Stimulated activated CD8-positive, alpha-beta memory T cell treated with anti-CD3 and anti-CD28 coated beads, Interleukin-2, amount 100 ng/mL, for 48 hours (primary cell): ENCODE results near the gene KRTAP10-5.
"Not testable (repeated sequence)": the region's sequence is repeated elsewhere in the genome, so short reads cannot be mapped to it uniquely, and the experiment has no call there.

Experiments used
- DNase-seq, 2 donors: peaks; one replicate each; pipeline ENCODE4 v3.0.0-alpha.2; 2020; ENCODE audit warnings: low read depth in 2 of 2

KRTAP10-5 gene

DNA sequence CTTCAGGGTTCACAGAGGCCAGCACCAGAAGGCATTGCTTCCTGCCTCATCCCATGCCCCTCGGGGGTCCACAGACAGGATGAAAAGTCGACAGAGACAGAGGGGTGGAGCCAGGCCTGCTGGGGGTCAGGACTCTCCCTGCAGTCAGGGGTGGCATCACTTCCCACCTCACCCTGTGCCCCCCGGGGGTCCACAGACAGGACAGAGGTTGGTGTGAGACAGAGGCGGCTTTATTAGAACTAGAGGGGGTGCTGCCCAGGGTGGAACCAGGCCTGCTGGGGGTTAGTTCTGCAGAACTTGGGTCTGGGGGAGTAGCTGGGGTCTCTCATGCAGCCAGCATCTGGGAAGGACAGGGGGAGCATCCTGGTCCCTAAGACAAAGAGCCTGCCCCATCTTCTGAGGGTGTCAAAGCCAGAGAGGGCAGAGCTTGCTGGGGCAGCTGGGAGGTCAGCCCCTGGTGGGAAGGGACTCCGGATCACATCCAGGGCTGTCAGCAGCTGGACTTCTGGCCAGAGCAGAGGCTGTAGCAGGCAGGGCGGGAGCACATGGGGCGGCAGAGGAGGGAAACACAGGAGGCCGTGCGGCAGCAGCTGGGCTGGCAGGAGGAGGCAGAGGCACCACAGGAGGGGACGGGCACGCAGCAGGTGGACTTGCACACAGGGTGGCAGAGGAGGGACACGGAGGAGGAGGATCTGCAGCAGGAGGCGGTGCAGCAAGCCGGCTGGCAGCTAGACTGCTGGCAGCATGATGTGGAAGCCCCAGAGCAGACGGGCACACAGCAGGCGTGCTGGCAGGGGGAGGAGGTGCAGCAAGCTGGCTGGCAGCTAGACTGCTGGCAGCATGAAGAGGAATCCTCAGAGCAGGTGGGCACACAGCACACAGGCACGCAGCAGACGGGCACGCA lies 10.7 kb upstream of the KRTAP10-5 start:
- DNase-seq: not testable (repeated sequence)

DNA sequence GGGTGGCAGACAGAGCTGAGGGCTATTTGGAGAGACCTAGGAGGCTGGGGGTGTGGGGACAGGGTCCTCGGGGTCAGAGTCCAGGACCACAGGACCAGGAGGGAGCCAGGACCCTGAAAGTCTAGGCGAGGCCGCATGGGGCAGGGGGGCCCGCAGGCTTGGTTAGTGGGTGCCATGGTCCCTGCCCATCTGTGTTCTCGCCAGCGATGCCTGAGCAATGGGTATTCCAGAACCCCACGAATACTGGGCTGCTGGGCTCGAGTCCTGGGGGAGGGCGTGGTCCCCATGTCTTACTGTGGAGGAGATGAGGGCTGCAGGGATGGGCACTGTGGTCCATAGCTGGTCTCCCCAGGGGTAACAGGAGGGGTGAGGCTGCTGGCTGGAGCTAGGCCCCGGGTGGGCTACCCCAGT lies 9.9 kb upstream of the KRTAP10-5 start:
- DNase-seq: no peak

DNA sequence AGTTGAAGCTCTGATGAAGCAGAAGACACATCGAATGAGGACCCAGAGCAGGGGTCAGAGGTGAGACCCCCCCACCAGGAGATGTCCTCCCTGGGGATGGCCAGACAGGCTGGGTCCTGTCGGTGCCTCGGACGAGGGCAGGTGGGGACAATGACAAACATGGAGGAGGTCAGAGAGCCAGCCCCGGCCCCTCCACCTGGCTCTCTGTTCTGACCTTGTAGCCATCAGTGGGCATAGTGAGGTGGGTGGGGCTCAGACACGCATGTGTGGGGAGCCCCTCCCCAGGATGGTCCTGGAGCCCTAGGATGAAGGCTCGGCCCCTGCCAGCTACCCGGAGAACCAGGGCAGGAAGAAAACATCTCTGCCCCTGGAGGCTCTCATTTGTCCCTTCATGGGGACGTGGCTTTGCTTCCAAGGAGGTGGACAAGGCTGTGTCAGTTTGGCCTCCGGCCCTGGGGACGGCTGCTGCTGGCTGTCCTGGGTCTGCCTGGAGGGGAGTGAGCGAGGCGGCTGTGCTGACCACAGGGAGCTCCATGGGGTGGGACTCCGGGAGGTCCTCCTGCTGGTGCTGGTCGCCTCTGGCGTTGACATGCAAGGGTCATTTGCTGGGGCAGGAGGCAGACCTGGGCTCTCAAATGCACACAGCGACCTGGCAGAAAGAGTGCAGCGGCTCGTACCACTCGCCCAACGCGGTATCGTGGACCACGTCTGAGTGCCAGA lies 9.3 kb upstream of the KRTAP10-5 start:
- no peak for DNase-seq

DNA sequence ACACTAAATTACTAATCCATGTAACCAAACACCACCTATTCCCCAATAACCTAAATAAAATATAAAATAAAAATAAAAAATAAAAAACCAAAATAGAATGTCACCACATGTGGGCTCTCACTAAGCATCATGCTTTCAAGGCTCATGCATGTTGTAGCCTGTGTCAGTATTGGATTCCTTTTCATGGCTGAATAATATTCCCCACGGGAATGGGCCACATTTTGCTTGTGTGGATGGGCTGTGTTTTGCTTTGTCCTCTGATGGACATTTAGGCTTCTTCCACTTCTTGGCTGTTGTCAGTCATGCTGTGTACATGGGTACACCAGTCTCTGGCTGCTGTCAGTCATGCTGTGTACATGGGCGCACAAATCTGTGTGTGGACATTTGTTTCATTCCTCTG lies 8.7 kb upstream of the KRTAP10-5 start:
- no peak for DNase-seq

DNA sequence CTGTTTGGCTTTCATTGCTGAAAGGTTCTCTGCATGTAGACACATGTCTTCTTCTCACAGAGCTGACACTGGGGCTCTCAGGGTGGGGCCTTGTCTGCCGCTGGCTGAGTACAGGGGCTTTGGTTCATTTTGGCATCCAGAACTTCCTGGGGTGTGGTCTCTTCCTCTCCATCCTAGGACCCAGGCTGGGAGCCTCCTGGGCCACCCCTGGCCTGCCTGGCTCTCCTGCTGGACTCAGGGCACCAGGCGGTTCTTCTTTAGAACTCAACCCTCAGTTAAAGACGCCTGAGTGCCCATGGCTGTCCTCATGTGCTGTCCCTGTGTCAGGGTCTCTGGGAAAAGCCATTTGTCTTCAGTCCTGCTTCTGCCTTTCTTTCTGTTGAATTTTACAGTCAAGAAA lies 5.5 kb upstream of the KRTAP10-5 start:
- no peak for DNase-seq

DNA sequence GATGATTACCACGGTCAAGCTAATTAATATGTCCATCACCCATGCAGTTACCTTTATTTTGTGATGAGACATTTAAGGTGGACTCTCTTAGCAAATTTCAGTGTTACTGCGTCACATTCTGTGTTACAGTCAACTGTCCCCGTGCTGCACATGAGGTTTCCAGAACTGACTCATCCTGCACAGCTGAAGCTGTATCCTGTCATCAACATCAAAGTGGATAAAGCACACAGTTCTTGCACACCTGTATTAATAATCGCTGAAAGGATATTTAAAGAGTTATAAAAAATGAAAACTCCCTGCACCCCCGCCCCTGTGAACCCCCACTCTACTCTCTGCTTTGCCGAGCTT lies 3.4 kb upstream of the KRTAP10-5 start:
- DNase-seq: no peak

DNA sequence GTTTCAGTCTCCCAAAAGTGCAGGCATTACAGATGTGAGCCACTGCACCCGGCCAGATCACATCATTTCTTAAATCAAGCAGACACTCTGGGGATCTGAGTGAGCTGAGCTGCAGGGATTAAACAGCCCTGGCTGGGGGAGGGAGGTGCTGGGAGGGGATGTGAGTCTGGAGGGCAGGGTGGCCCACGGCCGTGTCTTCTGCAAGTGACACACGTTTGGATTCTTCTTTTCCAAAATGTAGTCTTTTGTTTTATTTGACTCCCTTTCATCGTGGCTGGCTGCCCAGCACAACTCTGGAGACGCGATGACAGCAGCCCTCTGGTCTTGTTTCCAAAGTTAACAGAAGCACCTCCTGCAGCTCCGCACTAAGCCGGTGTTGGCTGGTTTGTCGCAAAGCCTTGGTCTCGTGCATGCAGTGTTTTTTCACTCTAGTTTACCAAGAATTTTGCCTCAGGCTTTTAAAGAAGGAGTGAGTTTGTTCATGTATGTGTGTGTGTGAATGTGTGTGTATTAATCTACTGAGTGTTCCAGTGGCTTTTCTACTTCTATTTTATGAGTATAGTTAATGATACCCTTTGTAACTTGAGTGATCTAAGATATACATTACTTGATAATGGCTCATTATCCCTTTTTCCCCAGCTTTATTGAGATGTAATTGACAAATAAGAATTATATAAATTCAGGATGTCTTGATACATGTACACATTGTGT lies 2.8 kb upstream of the KRTAP10-5 start:
- no peak for DNase-seq

DNA sequence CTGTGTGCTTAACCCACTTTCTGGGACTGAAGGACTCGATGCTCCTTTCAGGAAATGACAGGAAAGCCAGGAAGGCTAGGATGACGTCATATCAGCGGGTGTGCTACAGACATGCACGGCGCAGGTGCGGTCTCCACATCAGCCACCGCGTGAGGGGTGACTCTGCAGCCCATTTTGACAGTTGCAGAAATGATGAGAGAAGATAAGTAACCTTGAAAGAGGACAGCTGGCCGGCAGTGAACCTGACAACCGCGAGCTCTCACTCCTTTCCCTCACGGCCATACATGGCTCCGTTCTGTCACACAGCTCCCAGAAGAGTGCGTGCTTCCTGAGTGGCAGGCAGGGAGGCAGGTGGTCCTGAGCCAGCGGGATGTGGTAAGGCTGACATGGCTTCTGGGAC lies 1.7 kb upstream of the KRTAP10-5 start:
- DNase-seq: no peak

DNA sequence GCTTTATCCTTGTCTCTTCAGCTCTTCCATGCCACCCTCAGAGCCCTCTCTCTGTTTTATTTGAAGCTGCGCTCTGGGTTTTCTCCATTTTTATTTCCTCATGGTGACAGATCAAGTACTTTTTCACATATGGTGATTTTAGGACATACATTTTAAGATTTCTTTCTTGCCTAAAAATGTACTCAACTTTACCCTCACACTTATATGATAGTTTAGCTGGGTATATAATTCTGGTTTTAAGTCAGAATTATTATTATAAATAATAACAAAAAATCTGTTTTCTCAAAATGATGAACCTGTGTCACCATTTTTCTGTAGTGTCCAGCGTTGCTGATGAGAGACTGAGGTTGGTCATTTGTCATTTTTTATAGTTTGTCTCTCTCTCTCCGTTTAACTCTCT lies 754 bp upstream of the KRTAP10-5 start:
- DNase-seq: no peak

DNA sequence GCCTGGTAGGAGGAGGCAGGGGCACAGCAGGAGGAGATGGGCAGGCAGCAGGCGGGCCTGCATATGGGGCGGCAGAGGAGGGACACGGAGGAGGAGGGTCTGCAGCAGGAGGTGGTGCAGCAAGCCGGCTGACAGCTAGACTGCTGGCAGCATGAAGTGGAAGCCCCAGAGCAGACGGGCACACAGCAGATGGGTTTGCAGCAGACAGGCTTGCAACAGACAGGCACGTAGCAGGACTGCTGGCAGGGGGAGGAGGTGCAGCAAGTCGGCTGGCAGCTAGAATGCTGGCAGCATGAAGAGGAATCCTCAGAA lies 615 bp downstream of the KRTAP10-5 start:
- no peak for DNase-seq

DNA sequence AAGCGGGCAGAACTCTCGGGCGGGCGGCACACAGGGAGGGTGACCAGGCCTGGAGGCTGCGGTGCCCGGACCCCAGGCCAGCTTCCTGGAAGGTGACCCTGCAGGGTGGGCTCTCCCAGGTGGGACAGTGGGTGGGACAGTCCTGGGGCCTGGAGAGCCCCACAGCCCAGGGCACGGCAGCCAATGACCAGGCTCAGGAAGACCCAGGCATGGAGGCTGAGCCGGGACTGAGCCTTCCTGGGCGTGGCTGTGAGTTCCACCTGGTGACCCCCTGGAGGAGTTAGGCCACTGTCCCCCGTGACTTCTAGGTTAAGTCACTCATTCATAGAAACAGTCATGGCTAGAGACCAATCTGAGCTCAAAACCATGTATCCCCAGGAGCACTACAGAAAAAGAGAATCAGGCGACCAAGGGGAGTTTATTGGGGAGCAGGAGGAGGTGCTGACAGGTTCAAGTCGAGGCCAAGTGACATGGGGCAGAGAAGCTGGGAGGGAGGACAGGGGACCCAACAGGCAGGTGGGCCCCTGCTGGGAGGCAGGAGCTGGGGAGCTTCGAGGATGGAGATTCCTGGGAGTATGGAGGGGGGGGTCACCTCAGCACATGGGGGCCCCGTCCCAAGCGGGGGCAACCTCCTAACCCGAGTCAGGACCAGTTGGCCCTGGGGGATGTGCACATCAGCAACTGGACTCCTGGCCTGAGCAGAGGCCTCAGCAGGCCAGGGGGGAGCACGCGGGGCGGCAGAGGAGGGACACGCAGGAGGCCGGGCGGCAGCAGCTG lies 1.2 kb downstream of the KRTAP10-5 start:
- DNase-seq: no peak

DNA sequence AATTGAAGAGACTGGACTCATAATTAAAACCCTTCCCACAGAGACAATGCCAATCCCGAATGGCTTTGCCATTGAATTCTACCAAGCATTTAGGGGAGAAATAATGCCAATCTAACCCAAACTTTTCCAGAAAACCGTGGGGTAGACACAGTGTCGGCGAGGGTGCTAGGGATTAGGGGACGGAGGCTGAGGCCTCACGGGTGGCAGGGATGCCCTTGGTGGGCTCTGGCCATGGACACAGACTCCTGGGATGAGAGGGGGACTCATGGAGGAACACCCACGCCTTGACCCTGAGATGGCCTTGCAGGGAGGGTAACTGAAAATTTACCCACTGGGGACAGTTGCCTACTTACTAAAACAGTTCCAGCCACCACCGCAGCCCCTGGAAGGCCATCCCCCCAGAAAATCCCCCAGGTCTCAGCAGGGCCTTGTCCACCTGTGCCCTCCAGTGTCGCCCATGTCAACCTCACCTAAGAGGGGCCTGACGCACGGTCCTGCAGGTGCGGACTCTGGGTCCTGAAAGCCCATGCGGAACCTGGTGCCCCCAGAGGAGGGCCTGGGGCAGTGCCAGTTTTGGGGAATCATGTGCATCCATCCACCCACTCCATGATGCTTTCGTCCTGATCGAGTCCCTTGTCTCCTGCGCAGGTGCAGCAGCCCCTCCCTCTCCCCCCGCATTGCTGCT lies 1.9 kb downstream of the KRTAP10-5 start:
- DNase-seq: no peak

DNA sequence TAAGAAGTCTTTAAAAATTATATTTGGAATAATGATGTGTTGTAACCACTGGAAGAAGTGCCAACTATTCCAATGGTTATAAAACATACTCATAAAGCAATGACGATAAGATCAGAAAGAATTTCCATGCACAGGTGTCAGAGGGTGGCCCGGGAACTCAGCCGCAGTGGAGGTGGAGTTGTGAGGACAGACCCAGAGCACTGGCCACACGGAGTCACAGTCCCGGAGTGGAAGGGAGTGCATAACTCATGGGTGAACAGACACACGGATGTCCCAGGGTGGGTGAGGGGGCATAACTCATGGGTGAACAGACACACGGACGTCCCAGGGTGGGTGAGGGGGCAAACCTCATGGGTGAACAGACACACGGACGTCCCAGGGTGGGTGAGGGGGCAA lies 4.4 kb downstream of the KRTAP10-5 start:
- no peak for DNase-seq

DNA sequence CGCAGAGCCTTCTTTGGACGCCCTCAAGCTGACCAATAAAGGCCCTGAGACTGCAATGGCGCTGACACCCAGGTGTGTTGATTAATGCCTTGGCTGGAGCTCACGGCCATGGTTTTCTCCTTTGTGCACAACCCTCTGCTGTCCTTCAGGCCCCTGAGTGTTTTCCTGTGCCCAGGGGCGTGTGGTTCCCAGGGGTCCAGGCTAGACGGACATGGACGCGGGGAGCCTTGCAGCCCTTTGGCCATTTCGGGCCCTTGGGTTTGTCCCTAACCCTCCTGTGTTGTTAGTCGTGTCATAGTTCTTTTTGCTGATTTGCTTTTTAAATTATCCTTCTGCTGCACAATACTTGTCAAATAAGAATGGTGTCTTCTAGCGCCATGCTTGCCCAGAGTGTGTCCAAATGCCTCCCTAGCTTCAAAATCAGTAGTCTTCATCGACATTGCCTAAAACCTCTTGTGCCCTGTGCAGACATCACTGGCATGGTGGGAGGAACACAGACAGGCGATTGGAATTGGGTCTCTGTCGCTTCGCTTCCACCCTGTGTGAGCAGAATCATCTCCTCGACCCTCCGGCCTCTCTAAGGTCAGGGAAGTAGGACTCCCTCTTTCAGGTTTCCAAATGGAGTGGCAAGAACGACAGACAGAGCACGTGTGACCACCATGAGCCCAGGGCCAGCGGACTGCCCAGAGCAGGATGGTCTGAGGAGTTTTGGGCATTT lies 4.9 kb downstream of the KRTAP10-5 start:
- no peak for DNase-seq

DNA sequence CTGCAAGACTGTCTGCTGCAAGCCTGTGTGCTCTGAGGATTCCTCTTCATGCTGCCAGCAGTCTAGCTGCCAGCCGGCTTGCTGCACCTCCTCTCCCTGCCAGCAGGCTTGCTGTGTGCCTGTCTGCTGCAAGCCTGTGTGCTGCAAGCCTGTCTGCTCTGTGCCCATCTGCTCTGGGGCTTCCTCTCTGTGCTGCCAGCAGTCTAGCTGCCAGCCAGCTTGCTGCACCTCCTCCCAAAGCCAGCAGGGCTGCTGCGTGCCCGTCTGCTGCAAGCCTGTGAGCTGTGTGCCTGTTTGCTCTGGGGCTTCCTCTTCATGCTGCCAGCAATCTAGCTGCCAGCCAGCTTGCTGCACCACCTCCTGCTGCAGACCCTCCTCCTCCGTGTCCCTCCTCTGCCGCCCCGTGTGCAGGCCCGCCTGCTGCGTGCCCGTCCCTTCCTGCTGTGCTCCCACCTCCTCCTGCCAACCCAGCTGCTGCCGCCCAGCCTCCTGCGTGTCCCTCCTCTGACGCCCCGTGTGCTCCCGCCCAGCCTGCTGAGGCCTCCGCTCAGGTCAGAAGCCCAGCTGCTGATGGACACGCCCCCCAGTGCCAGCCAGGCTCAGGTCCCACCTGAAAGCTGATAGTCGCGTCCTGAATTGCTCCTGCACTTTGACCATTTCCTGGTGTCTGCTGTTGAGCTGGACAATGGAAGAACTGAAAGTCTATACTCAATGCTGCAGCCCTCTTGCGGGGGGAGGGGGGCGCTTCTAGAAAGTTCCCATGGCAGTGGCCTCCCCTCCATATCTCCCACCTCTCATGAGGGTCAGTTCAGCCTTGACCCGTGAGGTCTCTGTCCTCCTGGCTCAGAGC lies 5.7 kb downstream of the KRTAP10-5 start:
- DNase-seq: no peak

DNA sequence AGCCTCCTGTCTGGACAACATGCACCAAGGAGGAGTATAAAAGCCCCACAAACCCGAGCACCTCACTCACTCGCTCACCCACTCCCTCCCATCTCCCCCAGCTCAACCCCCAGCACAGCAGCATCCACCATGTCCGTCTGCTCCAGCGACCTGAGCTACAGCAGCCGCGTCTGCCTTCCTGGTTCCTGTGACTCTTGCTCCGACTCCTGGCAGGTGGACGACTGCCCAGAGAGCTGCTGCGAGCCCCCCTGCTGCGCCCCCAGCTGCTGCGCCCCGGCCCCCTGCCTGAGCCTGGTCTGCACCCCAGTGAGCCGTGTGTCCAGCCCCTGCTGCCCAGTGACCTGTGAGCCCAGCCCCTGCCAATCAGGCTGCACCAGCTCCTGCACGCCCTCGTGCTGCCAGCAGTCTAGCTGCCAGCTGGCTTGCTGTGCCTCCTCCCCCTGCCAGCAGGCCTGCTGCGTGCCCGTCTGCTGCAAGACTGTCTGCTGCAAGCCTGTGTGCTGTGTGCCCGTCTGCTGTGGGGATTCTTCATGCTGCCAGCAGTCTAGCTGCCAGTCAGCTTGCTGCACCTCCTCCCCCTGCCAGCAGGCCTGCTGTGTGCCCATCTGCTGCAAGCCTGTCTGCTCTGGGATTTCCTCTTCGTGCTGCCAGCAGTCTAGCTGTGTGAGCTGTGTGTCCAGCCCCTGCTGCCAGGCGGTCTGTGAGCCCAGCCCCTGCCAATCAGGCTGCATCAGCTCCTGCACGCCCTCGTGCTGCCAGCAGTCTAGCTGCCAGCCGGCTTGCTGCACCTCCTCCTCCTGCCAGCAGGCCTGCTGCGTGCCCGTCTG lies 6.6 kb downstream of the KRTAP10-5 start, which contains the start of gene KRTAP10-4:
Gene KRTAP10-4 (plus strand): TSS at position 100 of the 827 bp plus-strand sequence. CDS start 30 bp downstream, at position 130.
- DNase-seq: not testable (repeated sequence)

DNA sequence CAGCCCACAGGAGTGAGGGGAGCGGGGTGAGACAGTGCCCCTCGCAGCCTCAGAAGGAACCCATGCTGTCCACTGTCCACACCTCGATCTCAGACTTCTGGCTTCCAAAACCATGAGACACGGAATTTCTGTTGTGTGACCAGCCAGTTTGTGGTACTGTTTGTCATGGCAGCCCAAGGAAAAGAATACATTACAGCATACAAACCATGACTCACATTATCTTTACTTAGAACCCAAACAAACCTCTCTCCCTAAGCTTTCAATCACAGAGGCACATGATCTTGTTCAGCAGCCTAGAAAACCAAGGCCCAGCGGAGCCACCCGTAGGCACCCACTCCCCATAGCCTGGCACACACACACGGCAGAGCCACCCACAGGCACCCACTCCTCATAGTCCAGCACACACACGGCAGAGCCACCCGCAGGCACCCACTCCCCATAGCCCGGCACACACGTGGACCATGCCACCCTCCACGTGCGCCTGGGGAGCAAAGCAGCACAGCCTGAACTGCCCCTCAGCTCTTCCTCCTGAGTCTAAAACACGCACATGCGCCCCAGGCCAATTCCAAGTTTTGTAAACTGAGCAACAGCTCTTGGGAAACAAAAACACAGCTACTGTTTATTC lies 7.3 kb downstream of the KRTAP10-5 start:
- no peak for DNase-seq
